Loucy (cell line): ENCODE results near the gene SLC20A1.

Experiments
- H2AFZ ChIP-seq: fragments of 200-600 bp; sonication (generic); 2 replicates; pipeline ENCODE4 v1.6.0; 2016; ENCODE audit warnings: antibody characterized with exemption, mild to moderate bottlenecking, low read length, moderate library complexity
- H3F3A ChIP-seq: fragments of 200-600 bp; 2 replicates; pipeline ENCODE4 v1.6.0; 2016; ENCODE audit warnings: antibody characterized with exemption, low read depth, mild to moderate bottlenecking
- H3K27me3 ChIP-seq: fragments of 200-600 bp; sonication (generic); 2 replicates; pipeline ENCODE4 v1.6.1; 2014; ENCODE audit warnings: low read length, mild to moderate bottlenecking; ENCODE audit not compliant: insufficient read depth, poor library complexity, severe bottlenecking
- H3K36me3 ChIP-seq: fragments of 200-600 bp; sonication (generic); 2 replicates; pipeline ENCODE4 v1.6.1; 2016; ENCODE audit warnings: low read length; ENCODE audit not compliant: insufficient read depth
- H3K4me1 ChIP-seq: fragments of 200-600 bp; sonication (generic); 2 replicates; pipeline ENCODE4 v1.5.1; 2014; ENCODE audit warnings: low read length, mild to moderate bottlenecking; ENCODE audit not compliant: insufficient read depth, poor library complexity, severe bottlenecking
- H3K4me2 ChIP-seq: fragments of 200-600 bp; sonication (generic); 2 replicates; pipeline ENCODE4 v1.6.0; 2014; ENCODE audit warnings: antibody characterized with exemption, low read length, low read depth, mild to moderate bottlenecking; ENCODE audit not compliant: poor library complexity, severe bottlenecking
- H3K4me3 ChIP-seq: fragments of 200-600 bp; sonication (generic); 2 replicates; pipeline ENCODE4 v1.5.1; 2014; ENCODE audit warnings: low read length, mild to moderate bottlenecking, mixed read lengths; ENCODE audit not compliant: poor library complexity, severe bottlenecking
- H3K79me2 ChIP-seq: fragments of 200-600 bp; sonication (generic); 2 replicates; pipeline ENCODE4 v1.6.1; 2014; ENCODE audit warnings: low read length; ENCODE audit not compliant: insufficient read depth
- H3K9ac ChIP-seq: fragments of 200-600 bp; sonication (generic); 2 replicates; pipeline ENCODE4 v1.6.0; 2014; ENCODE audit warnings: mild to moderate bottlenecking, low read depth, low read length, moderate library complexity; ENCODE audit not compliant: poor library complexity, severe bottlenecking
- H3K9me2 ChIP-seq: fragments of 200-600 bp; sonication (generic); replicated peaks from 2 replicates; pipeline ENCODE4 v1.6.1; 2016; ENCODE audit warnings: low read depth, low read length, mixed read lengths
- H3K9me3 ChIP-seq: fragments of 200-600 bp; sonication (generic); 2 replicates; pipeline ENCODE4 v1.6.1; 2014; ENCODE audit warnings: mild to moderate bottlenecking, antibody characterized with exemption, low read length, low read depth; ENCODE audit not compliant: insufficient read depth
- H4K20me1 ChIP-seq: fragments of 200-600 bp; sonication (generic); 2 replicates; pipeline ENCODE4 v1.6.0; 2014; ENCODE audit warnings: antibody characterized with exemption, low read length, mild to moderate bottlenecking; ENCODE audit not compliant: insufficient read depth, poor library complexity, severe bottlenecking
- EZH2phosphoT487 ChIP-seq: fragments of 200-600 bp; IDR thresholded peaks from 2 replicates; pipeline ENCODE4 v1.6.1; 2018; ENCODE audit warnings: antibody characterized with exemption, mild to moderate bottlenecking, moderate library complexity, borderline replicate concordance
- TF ChIP-seq, protein P1 (sequence below): fragments of 200-600 bp; sonication (generic); conservative IDR thresholded peaks from 2 replicates; pipeline ENCODE4 v1.5.1; 2014; ENCODE audit warnings: mild to moderate bottlenecking, antibody characterized with exemption, low read length

The SLC20A1 gene

DNA sequence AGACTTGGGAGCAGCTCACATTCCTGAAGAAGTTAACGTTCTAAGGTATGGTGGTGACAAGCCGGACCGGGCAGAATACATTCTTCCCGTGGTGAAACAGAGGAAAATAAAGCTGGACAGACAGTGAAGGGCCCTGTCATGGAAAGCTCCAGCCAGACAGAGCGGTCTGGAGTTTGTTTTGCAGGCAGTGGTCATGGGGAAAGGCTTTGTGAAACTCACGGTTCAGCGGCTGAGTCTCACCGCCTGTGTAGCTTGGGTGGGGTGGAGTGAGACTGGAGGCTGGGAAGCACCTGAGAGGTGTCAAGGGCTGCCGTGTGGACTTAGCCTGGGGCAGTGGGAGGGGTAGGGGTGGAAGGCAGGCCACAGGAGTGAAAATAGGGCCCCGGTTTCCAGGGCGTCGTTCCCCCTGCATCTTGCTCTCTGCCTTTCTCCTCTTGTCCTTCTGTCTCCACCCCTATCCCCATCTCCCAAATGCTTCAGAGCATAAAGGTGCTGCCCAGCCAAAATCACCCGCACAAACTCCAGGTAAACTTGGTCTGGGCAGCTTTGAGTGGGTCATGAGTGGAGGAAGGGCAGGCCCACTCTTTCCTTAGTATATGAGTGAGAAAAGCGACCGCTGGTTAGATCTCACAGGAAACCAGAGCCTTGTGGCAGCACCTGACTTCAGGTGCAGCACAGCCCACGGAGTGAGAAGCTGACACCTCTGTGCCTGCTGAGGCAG is 11.4 kb upstream of the SLC20A1 start:
- Histone ChIP-seq H3K9ac (no peak overlapping the region), H2AFZ (no peak overlapping the region), H3K27me3 (no peaks in the 10 kb centered on the region), H3K36me3 (no peaks in the 10 kb centered on the region), H3K79me2 (no peaks in the 10 kb centered on the region), H3K9me3 (no peaks in the 10 kb centered on the region), H4K20me1 (no peaks in the 10 kb centered on the region), H3K4me1 (peaks cover 21% of the 10 kb centered on the region), H3K4me2 (no peak overlapping the region), H3K9me2 (no peaks in the 10 kb centered on the region), H3F3A (peaks cover 3% of the 10 kb centered on the region; the same call in 1 of the 2 replicates), H3K4me3 (no peak overlapping the region)
- no peak for TF ChIP-seq EZH2phosphoT487
- TF ChIP-seq, protein P1, sequence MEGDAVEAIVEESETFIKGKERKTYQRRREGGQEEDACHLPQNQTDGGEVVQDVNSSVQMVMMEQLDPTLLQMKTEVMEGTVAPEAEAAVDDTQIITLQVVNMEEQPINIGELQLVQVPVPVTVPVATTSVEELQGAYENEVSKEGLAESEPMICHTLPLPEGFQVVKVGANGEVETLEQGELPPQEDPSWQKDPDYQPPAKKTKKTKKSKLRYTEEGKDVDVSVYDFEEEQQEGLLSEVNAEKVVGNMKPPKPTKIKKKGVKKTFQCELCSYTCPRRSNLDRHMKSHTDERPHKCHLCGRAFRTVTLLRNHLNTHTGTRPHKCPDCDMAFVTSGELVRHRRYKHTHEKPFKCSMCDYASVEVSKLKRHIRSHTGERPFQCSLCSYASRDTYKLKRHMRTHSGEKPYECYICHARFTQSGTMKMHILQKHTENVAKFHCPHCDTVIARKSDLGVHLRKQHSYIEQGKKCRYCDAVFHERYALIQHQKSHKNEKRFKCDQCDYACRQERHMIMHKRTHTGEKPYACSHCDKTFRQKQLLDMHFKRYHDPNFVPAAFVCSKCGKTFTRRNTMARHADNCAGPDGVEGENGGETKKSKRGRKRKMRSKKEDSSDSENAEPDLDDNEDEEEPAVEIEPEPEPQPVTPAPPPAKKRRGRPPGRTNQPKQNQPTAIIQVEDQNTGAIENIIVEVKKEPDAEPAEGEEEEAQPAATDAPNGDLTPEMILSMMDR = no peak

DNA sequence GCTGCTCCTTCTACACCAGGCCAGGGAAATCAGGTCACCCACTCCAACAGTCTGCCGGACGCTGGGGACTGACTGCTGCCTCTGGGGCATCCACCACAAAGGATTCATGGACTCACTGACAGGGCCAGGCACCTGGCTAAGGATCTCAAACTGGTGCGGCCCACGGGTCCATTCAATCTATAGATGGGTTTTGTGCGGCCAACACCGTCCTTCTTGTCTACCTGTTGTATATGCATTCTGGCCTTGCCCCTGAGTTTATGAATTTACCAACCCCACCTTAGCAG is 10.9 kb upstream of the SLC20A1 start:
- peaks cover 3% of the 10 kb centered on the region; the same call in 1 of the 2 replicates for H3F3A ChIP-seq
- no peak overlapping the region for H3K4me3 ChIP-seq
- no peak overlapping the region for H3K9ac ChIP-seq
- no peaks in the 10 kb centered on the region for H3K79me2 ChIP-seq
- no peak overlapping the region for H2AFZ ChIP-seq
- H3K36me3 ChIP-seq = no peaks in the 10 kb centered on the region
- no peaks in the 10 kb centered on the region for H4K20me1 ChIP-seq
- H3K4me1 ChIP-seq = peaks cover 21% of the 10 kb centered on the region
- no peaks in the 10 kb centered on the region for H3K27me3 ChIP-seq
- no peaks in the 10 kb centered on the region for H3K9me2 ChIP-seq
- TF ChIP-seq, protein P1 = no peak
- no peak for TF ChIP-seq EZH2phosphoT487
- no peak overlapping the region for H3K4me2 ChIP-seq
- no peaks in the 10 kb centered on the region for H3K9me3 ChIP-seq

DNA sequence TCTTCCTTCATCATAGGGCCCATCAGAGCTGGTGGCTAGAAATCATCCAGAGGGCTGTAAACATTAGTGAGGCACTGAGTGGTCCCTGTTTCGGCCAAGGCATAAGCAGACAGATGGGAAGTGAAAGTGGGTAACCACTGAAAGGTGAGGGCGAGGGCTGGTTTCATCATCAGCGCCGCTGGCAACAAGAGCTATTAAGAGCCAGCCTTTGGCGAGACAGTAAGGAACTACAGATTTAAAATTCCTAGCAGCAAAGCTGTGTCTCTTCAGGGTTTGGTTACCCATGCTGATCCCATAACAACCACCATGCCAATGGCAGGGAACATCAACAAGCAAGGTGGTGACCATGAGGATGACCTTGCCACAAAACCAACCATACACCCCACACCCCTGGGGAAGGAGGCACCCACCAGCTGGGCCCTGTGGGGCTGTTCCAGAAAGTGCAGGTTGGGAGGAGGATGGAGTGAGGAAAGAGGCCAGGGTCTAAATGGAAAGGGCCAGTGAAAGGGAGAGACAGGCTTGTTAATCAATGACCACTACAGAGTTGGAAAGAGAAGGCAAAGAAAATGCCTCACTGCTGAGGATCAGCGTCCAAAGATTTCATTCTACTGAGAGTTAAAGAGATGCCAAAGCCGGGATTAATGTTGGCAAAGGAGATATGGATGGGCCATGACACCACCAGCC is 9.0 kb upstream of the SLC20A1 start:
- no peak overlapping the region for H3K4me2 ChIP-seq

More for the DNA sequence above, 9.0 kb upstream of the SLC20A1 start:
- Histone ChIP-seq H4K20me1 (no peaks in the 10 kb centered on the region), H3K9ac (no peak overlapping the region), H3K9me3 (no peaks in the 10 kb centered on the region), H3K27me3 (no peaks in the 10 kb centered on the region), H3K4me3 (no peak overlapping the region), H3K36me3 (no peaks in the 10 kb centered on the region), H3K4me1 (peaks cover 17% of the 10 kb centered on the region), H3K79me2 (no peaks in the 10 kb centered on the region), H3F3A (no peaks in the 10 kb centered on the region), H3K9me2 (no peaks in the 10 kb centered on the region), H2AFZ (no peak overlapping the region)
- TF ChIP-seq, protein P1 = no peak
- no peak for TF ChIP-seq EZH2phosphoT487
